HG02840 (cell line): Measurements from ENCODE around the gene RHEX.
"Not testable (repeated sequence)": the region's sequence is repeated elsewhere in the genome, so short reads cannot be mapped to it uniquely, and the experiment has no call there.

Experiments
- ATAC-seq: cut with Tn5 transposase; IDR thresholded peaks from one replicate; pipeline ENCODE4 v1.9.1; 2021; ENCODE audit warnings: mild to moderate bottlenecking, moderate library complexity, moderate number of reproducible peaks; ENCODE audit not compliant: unreplicated experiment, low FRiP score

RHEX gene

GRCh38 chr1:206029484-206029883 lies 23.5 kb upstream of the RHEX start:
- no peak for ATAC-seq

- no peak for ATAC-seq
Measured at GRCh38 chr1:206030191-206030590, 22.8 kb upstream of the RHEX start.

DNA sequence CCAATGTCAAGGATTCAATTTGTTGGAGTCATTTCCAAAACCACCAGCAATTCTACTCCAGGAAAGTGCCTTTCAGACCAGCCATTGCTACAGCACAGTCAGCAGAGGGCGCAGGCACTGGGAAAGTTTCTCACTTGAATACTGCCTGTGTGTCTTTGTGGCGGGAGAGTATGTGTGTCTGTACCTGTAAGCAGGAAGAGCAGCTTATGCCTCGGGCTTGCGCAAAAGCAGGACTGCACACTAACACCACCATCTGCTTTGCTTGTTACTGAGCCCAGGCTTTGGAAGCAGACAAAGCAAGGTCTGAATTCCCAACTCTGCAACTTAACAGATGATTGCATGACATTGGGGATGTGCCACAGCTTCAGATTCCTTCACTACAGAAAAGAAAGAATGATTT lies 22.3 kb upstream of the RHEX start:
- ATAC-seq, result no peak

GRCh38 chr1:206032380-206033140 lies 20.4 kb upstream of the RHEX start:
- ATAC-seq, result no peak

DNA sequence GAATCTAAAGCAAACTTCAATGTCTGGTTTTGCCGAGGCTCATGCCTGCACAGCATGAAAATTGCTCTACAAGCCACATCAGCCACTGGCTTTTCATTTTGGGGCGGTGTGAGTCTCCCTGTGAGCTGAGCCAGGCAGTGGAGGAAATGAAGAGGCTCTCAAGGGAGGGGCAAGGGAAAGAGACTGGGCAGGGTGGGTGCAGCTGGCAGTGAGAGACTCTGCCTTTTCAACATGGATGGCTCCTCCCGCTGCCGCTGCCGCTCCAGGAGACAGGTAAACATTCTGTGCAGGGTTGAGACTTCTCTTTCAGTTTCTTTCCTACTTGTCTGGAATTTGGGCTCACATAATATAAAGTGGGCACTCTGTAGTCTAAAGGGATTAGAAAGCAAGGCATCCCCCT lies 17.9 kb upstream of the RHEX start:
- no peak for ATAC-seq

- no peak for ATAC-seq
Measured at GRCh38 chr1:206036663-206037455, 16.1 kb upstream of the RHEX start.

GRCh38 chr1:206037581-206037980 lies 15.4 kb upstream of the RHEX start:
- ATAC-seq, result no peak

DNA sequence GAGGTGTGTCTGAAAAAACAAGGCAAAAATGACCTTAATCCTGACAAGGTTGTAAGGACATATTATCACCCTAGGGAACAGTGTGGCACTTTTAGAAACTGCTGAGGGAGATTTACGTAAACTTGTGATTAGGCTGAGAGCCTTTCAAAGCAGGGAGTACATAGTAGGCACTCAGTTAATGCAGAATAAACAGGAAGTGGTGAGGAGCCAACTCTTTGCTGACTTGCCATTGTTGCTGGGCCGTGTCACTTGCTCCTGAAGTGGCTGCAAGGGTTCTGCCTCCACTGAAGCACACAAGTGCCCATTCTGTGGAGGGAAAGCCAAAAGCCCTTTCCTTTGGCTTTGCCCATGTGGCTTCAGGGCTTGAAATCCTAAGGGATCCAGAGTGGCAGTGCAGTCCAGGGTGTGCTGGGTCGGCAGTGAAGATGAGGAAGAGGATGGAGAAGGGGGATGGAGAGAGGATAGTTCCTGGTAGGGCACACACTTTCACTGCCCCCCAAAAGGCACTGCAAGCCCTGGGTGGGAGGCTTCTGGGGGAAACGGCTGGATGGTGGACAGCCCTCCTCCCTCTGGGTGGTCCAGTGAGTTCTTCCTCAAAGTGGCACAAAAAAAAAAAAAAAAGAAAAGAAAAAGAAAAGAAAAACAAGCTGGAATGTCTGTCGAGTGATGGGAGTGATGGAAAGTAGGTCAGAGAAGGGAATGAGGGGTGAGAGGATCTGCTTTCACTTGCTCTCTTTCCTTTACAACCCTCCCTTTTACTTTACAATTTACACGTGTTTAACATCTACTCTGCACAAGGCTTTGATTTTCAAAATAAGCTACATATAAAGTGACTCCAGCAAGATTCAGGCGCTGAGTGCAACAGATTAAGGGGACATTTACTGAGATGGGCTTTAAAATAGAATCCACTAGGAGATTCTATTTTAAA lies 13.7 kb upstream of the RHEX start:
- no peak for ATAC-seq

GRCh38 chr1:206040328-206040727 lies 12.6 kb upstream of the RHEX start:
- no peak for ATAC-seq

GRCh38 chr1:206041640-206042039 lies 11.3 kb upstream of the RHEX start:
- no peak for ATAC-seq

- no peak for ATAC-seq
Measured at GRCh38 chr1:206047271-206047670, 5.7 kb upstream of the RHEX start.

GRCh38 chr1:206048582-206048981 lies 4.4 kb upstream of the RHEX start:
- ATAC-seq, result no peak

GRCh38 chr1:206049293-206049692 lies 3.7 kb upstream of the RHEX start:
- no peak for ATAC-seq

DNA sequence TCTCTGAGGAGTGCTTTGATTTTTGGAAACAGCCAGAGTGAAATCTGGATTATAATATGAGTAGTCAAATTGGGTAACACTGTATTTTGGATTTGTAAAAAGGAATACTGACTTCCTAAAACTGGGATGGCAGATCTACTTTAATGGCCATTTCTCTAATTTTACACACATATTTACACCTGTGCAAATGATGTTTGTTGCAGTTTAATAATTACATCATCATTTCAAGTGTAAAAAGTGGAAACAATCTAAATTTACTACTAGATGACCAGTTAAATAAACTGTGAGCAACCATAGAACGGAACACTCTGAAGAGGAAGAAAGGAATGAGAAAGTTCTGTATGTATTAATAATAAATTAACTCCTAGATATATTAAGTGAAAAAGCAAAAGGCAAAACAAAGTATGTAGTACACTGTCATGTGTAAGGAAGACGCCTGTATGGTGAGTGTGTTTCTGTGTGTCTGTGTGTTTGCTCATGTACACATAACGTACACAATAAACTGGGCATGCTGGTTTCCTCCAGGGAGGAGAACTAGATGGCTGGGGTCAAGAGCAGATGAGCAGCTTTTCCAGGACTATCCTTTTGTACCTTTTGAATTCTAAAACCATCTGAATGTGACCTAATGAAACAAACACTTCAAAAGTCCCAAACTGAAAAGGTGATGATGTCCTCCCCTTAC lies 2.9 kb upstream of the RHEX start:
- ATAC-seq, result no peak

DNA sequence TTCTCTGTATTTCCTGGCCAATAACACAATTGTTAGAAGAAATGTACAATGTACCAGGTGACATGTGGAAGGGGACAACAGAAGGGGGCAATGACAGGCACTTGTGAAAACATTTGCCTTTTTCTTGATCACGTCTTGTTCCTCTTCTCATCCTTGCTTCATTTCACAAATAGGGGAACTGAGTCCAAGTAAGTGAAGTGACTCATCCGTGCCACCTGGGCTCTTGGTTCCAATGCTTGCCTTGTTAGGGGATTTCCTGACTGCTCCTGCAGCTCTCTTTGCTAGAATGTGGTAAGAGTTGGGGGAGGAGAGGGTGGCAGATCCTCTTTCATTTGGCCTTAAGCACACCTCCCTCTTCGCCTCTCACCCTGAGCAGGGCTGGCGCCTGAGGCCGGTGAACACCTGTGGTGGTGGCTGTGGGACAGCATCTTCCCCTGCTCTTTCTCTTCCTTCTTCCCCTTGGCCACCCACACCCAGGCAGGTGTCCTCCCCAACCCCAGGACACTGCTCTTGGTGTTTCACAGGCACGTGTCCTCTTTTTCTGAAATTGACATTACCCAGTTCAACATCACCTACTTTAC lies 2.2 kb upstream of the RHEX start:
- ATAC-seq, result peak; percentile 80

DNA sequence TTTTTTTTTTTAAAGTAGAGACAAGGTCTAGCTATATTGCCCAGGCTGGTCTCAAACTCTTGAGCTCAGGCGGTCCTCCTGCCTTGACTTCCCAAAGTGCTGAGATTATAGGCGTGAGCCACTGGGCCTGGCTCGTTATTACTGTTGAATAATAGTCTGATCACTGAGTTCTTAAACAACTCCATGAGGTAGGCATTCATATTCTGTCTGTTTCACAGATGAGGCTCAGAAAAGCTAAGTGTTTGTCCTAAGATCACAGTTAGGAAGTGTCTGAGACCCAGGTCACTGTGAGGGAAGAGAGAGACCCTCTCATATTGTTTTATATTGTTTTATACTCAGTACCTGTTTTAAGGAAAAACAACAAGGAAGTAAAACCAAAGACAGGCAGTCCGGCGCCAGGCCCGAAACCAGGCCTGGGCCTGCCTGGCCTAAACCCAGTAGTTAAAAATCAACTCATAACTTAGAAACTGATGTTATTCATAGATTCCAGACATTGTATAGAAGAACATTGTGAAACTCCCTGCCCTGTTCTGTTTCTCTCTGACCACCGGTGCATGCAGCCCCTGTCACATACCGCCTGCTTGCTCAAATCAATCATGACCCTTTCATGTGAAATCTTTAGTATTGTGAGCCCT lies 625 bp upstream of the RHEX start:
- ATAC-seq, result not testable (repeated sequence)

DNA sequence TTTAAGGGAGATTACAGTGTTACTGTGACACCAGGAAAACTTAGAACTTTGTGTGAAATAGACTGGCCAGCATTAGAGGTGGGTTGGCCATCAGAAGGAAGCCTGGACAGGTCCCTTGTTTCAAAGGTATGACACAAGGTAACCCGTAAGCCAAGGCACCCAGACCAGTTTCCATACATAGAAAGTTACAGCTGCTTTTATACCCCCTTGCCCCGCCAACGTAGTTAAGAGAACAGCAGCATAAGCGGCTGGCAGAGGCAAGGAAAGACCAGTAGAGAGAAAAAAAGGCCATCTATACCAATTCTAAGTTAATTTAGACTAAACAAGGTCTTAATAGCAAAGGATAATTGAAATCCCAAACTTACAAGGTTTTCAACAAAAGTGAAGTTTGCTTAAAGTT lies 643 bp downstream of the RHEX start:
- not testable (repeated sequence) for ATAC-seq

GRCh38 chr1:206055069-206055625 lies 2.2 kb downstream of the RHEX start:
- not testable (repeated sequence) for ATAC-seq
